GM10248 (cell line): ENCODE measurements around the gene GLRA1.

Experiments
- CTCF ChIA-PET: fragments of 300-600 bp; sonication (Branson Sonifier 250); formaldehyde crosslinking; extraction: SDS; loops from one replicate; lab custom pipeline; 2021; ENCODE audit warnings: antibody characterized with exemption; lab: Yijun Ruan, JAX
- POLR2A ChIA-PET: fragments of 350-650 bp; sonication (Branson Sonifier 250); formaldehyde crosslinking; extraction: SDS; loops from one replicate; lab custom pipeline; 2020; ENCODE audit warnings: antibody characterized with exemption; lab: Yijun Ruan, JAX
- DNase-seq: peaks from one replicate; pipeline ENCODE4 v3.0.0; 2012; ENCODE audit errors: extremely low spot score
- CTCF ChIP-seq: IDR thresholded peaks from 2 replicates; pipeline ENCODE4 v1.5.1; 2012; ENCODE audit warnings: mild to moderate bottlenecking, low read depth; ENCODE audit errors: extremely low read depth, missing control alignments, control extremely low read depth

Gene GLRA1

GRCh38 chr5:151912360-151912759 is 12.3 kb downstream of the GLRA1 start:
- no peak for TF ChIP-seq CTCF
- ChIA-PET CTCF (interaction anchor here (0.9 to 1.7 kb wide), 2 partner anchors 11 to 21 kb away, joined by 3 to 4 read pairs; no protein-coding TSS in a partner anchor), POLR2A (no interaction called here)
- no peak for DNase-seq

GRCh38 chr5:151911011-151911410 is 13.6 kb downstream of the GLRA1 start:
- CTCF ChIA-PET = no interaction called here
- POLR2A ChIA-PET = no interaction called here
- no peak for TF ChIP-seq CTCF
- DNase-seq = no peak

- ChIA-PET CTCF (no interaction called here), POLR2A (no interaction called here)
Measured at GRCh38 chr5:151909628-151910027, 15.0 kb downstream of the GLRA1 start.

GRCh38 chr5:151906246-151906645 is 18.4 kb downstream of the GLRA1 start:
- ChIA-PET CTCF (interaction anchor here (1.0 to 5.1 kb wide), 4 partner anchors 8 to 237 kb away, joined by 3 to 24 read pairs (median 6); no protein-coding TSS in a partner anchor), POLR2A (no interaction called here)
- DNase-seq = no peak
- no peak for TF ChIP-seq CTCF

More at GRCh38 chr5:151909628-151910027, 15.0 kb downstream of the GLRA1 start:
- TF ChIP-seq CTCF = no peak
- no peak for DNase-seq

GRCh38 chr5:151905557-151905961 is 19.1 kb downstream of the GLRA1 start:
- CTCF ChIA-PET = interaction anchor here (1.6 to 5.1 kb wide), 3 partner anchors 12 to 238 kb away, joined by 5 to 24 read pairs (median 7); no protein-coding TSS in a partner anchor
- POLR2A ChIA-PET = no interaction called here
- no peak for TF ChIP-seq CTCF
- DNase-seq = no peak

- TF ChIP-seq CTCF = no peak
- ChIA-PET CTCF (interaction anchor here (1.6 to 5.1 kb wide), 3 partner anchors 13 to 238 kb away, joined by 5 to 24 read pairs (median 7); no protein-coding TSS in a partner anchor), POLR2A (no interaction called here)
- DNase-seq = no peak
Measured at GRCh38 chr5:151904909-151905308, 19.7 kb downstream of the GLRA1 start.

- POLR2A ChIA-PET = no interaction called here
- no peak for TF ChIP-seq CTCF
- CTCF ChIA-PET = interaction anchor here (1.6 to 5.1 kb wide), 3 partner anchors 14 to 239 kb away, joined by 5 to 24 read pairs (median 7); no protein-coding TSS in a partner anchor
- no peak for DNase-seq
Measured at GRCh38 chr5:151904127-151904526, 20.5 kb downstream of the GLRA1 start.
